ENCODE results near the gene SNRNP48. TPM values are rescaled to one million over a fixed set of nuclear protein-coding genes. Genes with fewer than 3 reads are reported as not detected.

The SNRNP48 gene
- total RNA-seq, 1 experiment from 2014 or later = 15.7 TPM

GRCh38 chr6:7640607-7641577 lies 50.9 kb downstream of the SNRNP48 start:
- DNase-seq (ENCODE audit: low read depth) = peak; percentile 45

DNA sequence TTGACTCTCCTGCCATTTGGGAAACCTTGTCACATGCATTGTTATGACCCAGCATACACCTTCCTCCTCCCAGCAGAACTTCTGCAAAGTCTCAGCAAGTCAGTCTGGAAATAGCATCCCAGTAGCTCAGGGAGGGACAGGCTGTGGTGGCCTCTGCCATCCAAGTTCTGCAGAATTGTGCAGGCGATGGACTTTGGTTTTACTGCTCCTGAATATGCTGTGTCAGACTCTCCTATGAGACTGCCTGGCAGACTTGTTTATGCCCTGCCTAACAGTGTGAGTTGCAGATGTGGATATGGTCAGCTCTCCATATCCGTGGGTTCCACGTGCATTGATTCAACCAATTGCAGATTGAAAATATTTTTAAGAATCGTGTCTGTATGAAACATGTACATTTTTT lies 52.8 kb downstream of the SNRNP48 start:
- no peak for DNase-seq (ENCODE audit: low read depth)

GRCh38 chr6:7644417-7644816 lies 54.4 kb downstream of the SNRNP48 start:
- no peak for DNase-seq (ENCODE audit: low read depth)

- DNase-seq (ENCODE audit: low read depth) = peak; percentile 41
Observed at GRCh38 chr6:7646394-7646793, 56.4 kb downstream of the SNRNP48 start.

- DNase-seq (ENCODE audit: low read depth) = peak; percentile 23
Observed at GRCh38 chr6:7647504-7647903, 57.5 kb downstream of the SNRNP48 start.

DNA sequence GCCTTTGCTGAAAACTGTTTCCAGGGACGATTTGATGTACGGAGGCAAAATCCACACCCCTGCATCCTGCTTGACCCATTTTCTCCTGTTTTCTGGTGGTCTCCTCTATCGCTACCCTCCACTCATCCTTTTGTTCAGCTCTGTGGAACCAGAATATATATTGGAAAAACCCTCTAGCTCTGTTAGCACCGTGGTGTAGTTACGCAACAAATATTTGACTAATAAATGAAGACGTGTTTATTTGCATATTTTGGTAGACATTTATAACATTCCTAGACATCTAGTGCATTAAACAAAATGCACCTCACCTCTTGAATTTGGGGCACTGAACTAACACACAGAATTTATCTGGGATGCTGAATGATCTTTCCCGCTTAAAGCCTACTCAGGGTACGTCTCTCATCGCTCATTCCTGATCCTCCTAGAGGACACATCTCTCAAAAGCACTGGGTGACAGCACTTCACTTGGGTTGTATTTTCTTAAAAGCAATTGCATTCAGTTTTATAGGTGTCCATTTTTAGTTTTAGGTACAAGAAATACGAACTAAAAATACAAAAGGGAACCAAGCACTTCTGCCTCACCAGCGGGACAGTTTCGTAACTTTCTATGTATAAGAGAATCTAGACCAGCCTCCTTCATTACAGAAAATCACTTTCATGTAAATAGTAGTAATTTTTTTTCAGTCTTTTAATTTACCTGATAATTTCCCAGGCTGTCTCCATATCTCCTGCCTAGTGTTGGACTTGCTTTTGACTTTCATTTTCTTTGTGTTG lies 59.2 kb downstream of the SNRNP48 start:
- DNase-seq (ENCODE audit: low read depth) = no peak

- peak; percentile 45 for DNase-seq (ENCODE audit: low read depth)
Observed at GRCh38 chr6:7650878-7651277, 60.9 kb downstream of the SNRNP48 start.

- no peak for DNase-seq (ENCODE audit: low read depth)
Observed at GRCh38 chr6:7652957-7653356, 63.0 kb downstream of the SNRNP48 start.

GRCh38 chr6:7656355-7656754 lies 66.4 kb downstream of the SNRNP48 start:
- no peak for DNase-seq (ENCODE audit: low read depth)

- DNase-seq (ENCODE audit: low read depth) = no peak
Observed at GRCh38 chr6:7658543-7658942, 68.5 kb downstream of the SNRNP48 start.

DNA sequence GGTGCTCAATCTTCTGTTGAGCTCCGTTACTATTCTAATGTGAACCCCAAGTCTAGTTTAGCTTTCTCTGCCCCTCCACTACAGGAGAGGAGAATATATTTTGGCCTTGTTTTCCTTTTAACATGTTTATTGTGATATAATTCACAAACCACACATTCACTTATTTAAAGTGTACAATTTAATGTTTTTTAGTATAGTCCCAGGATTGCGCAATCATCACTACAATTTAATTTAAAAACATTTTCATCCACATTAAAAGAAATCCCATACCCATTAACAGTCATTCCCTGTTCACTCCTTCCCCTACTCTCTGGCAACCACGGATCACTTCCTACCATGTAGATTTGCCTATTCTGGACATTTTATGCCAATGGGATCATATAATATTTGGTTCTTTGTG lies 71.4 kb downstream of the SNRNP48 start:
- no peak for DNase-seq (ENCODE audit: low read depth)

Other genes starting within 250 kb of the SNRNP48 start
- gene CAGE1, start 200.5 kb upstream of the SNRNP48 start, total RNA-seq (2014; rRNA removed) = not detected in 2 replicates
- 17.5 and 19.1 TPM in 2 replicates for gene RIOK1, start 200.4 kb upstream of the SNRNP48 start, total RNA-seq (2014; rRNA removed)
- 4.5 and 5.5 TPM in 2 replicates for gene DSP, start 48.5 kb upstream of the SNRNP48 start, total RNA-seq (2014; rRNA removed)
- 0.06 TPM in 2 replicates for gene BMP6, start 135.9 kb downstream of the SNRNP48 start, total RNA-seq (2014; rRNA removed)

All from LHCN-M2 (cell line).